GM18498 (cell line): ENCODE results near the gene NTSR1.

Source experiments
- ATAC-seq: cut with Tn5 transposase; IDR thresholded peaks from one replicate; pipeline ENCODE4 v1.9.1; 2021; ENCODE audit warnings: mild to moderate bottlenecking, moderate library complexity; ENCODE audit not compliant: unreplicated experiment

NTSR1 gene

DNA sequence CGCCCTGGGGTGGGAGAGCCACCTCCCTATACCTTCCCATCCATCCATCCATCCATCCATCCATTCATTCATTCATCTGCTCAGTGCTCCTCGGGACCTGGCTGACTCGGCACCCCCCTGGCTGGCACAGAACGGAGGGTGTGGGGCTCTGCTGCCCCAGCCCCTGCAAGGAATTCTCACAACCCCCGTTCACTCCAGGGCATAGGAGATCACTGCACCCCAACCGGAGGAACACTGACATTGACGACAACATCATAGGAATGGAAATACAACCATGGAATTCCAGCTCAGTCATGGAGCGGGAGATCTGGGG, 59.6 kb downstream of the NTSR1 start:
- ATAC-seq: no peak

DNA sequence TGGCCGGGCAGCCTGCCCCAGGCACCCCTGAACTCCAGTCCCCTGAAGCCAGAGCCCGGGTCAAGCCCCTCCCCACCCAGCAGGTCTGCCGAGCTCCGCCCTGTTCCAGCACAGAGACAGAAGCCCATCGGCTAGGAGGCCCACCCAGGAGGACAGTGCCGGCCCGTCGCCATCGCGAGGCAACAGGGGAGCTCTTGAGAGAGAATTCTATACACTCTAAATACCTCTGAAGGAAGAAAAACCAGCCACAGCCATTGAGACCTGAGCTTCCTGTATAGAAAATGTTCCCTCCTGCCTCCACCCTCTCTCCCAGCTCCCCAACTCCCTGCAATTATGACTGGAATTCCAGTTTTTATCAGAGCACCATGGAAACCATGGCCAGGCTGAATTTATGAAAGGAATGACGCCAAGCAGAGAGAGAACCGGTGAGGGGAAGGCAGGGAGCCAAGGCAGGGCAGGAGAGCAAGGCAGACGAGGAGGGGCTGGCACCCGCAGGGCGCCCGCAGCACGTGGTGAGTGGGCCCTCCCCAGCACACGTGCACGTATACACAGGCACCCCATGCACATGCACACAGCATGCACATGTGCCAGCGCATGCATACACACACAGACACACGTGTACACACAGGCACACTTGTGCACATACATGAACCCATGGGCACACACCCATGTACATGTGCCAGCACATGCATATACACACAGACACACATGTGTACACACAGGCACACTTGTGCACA, 60.1 kb downstream of the NTSR1 start:
- ATAC-seq: no peak

DNA sequence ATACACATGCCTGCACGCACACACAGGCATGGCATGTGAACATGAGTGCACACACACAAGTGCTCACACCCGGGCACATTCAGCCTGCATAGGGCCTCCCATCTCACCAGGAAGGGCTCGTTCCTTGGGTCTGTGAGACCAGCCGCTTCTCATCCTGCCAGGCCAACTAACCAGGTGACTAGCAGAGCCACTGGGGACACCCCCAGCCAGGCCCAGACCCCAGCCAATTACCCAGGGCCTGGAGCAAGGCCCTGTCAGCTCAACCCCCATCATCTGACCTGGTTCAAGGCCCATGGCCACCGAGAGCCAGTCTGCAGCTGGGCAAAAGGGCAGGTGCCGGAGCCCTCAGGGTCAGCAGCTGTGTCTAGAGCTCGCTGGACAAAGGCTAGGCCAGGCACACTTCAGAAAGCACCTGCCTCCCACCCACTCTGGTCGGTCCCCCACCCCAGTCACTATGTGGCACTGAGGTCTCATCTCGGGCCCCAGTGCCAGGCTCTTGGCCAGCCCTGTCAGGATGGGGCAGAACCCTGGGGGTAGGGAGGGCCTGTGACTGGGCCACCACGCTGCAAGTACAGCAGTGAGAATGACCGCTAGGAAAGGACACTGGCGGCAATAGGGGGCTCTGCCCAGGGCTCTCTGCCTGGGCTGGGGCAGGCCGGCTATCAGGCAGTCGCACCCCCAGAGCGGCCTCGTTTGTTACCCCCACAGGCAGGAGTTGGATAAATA, 60.9 kb downstream of the NTSR1 start:
- no peak for ATAC-seq

DNA sequence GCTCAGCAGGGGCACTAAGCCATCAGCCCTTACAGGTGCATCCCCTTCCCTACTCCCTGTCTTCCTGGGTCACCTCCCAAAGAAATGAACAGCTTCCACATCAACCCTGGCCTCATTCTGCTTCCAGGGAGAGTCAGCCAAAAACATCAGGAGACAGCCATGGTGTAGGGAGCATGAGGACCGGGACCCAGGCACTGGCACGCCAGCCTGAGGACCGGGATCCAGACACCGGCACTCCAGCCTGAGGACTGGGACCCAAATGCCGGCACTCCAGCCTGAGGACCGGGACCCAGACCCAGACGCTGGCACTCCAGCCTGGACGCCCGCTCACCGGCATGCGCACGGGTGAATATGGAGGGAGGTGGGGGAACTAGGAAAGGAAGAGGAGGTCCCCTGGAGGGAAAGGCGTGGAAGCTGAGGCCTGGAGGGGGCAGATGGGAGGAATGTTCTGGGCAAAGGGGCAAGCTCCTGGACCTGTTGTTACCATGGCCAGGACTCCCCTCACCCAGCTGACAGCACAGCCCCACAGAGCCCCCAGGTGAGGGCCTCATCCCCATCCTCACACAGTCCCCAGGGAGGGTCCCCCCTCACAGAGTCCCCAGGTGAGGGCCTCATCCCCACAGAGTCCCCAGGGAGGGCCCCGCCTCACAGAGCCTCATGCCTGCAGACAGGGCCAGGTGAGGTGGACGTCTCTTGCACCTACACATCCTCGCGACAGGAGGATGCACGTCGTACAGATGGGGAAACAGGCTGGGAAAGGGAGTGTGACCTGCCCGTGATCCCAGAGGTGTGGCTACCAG, 61.7 kb downstream of the NTSR1 start:
- no peak for ATAC-seq

DNA sequence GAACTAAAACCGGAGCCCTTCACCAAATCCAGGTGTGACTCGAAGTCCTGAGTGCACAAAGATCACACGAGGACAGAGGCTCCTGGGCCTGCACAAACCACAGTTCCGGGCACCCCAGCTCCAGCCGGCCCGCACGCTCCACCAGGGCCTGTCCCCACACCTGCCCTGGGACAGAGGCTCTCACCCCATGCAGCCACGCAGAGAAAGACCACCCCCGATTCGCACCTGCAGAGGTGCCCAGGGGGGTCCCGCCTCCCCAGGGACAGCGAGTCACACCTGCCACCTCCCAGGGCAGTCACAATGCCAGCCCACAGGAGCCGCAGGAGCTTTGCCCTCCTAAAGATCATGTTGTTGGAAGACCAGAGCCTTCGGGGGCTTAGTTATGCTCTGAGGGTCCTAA, 62.3 kb downstream of the NTSR1 start:
- no peak for ATAC-seq

DNA sequence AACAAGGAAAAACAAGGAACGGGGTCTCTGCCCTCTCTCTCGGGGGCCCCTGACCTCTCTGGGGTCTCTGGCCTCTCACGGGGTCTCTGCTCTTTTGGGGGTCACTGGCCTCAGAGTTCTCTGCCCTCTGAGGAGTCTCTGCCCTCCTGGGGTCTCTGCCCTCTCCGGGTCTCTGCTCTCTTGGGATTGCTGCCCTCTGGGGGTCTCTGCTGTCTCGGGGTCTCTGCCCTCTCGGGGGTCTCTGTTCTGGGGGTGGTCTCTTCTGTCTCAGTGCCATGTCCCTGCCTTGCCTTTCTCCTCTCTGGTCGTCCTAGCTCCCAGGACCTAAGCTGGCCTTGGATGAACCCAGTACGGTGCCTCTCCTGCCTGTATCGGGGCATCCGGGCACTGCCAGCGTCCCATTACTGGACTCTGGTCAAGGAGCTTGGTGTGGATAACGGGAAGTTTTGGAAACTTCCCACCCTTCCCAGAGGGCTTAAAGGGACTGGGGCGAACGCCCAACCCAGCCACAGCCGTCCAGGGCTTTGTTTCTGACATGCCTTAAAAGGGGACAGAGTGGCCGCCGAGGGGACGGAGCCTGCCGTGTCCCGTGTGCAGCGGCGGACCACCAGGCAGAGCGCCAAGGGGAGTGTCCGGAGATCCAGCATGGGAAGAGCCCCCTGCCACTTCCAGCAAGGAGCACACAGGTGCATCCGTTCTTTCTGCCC, 62.9 kb downstream of the NTSR1 start:
- ATAC-seq: no peak

DNA sequence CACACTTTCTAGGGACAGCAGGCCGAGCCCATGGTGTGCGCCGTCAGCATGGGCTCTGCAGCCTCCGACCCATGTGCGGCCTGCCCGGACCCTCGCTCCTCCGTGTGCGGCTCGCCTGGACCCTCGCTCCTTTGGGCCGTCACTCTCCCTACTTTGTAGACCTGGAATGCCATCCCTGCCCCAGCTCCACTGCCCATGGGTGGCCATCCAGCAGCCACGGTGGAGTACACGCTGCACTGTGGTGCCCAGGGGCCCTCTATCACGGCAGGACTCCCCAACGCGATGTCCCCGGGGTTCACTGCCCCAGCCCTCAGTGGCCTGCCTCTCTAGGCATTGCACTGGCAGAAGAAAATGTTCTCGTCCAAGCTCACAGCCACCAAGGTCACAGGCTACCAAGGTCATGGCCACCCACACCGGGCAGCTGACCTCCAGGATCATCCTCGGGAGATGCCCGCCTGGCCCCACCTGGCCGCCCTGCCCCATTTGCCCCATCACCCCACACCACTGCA, 63.5 kb downstream of the NTSR1 start:
- ATAC-seq: no peak

DNA sequence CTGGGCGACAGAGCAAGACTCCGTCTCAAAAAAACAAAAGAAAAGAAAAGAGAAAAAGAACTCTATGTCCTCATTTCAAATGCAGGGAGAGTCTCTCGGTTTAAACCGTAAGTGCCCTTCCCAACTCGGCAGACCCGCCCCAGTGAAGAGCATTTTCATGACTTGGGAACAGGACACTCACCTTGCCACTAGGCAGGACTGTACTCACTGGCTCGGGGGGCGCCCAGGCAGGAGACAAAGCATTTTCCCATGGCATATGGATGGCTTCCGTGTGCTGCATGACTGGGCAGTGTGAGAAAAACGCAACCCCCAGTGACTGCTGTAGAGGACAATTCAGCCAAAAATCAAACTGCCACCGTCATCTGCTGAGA, 64.0 kb downstream of the NTSR1 start:
- ATAC-seq: no peak

DNA sequence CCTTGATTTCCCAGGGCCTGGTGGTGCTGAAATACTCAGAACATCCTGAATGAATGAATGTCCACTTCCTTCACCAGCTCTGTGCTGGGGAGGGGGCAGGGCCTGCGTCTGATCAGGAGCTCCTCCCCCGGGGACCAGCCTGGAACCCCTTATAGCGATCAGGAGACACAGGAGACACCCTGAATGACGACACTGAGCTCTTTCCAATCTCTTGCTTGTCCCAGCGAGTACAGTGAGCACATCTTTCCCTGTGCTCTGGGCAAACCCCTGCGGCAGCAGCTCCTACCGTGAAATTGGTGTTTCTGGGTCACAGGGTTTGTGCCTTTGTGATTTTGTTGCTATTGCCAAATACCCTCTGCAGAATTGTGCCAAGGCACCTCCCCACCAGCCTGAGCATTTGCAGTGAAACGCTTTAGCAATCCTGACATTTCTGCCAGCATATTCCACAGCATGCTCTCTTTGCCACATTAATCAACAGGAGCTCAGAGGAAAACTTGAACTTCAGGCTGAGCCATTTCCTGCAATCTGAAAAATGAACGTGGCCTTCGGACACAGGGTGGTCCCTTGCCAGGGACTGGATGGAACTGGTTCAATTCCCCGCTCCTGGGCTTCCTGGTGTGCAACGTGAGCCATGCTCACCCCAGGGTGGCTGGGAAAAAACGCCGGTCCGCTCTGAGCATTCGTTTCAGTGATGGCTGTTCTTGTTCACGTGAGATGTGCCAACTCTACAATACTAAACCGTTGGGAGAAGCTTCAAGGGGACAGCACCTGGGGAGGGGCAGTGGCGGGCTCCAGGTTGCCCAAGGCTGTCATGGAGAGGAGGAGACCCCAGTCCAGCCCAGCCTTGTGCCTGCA, 64.6 kb downstream of the NTSR1 start:
- no peak for ATAC-seq

DNA sequence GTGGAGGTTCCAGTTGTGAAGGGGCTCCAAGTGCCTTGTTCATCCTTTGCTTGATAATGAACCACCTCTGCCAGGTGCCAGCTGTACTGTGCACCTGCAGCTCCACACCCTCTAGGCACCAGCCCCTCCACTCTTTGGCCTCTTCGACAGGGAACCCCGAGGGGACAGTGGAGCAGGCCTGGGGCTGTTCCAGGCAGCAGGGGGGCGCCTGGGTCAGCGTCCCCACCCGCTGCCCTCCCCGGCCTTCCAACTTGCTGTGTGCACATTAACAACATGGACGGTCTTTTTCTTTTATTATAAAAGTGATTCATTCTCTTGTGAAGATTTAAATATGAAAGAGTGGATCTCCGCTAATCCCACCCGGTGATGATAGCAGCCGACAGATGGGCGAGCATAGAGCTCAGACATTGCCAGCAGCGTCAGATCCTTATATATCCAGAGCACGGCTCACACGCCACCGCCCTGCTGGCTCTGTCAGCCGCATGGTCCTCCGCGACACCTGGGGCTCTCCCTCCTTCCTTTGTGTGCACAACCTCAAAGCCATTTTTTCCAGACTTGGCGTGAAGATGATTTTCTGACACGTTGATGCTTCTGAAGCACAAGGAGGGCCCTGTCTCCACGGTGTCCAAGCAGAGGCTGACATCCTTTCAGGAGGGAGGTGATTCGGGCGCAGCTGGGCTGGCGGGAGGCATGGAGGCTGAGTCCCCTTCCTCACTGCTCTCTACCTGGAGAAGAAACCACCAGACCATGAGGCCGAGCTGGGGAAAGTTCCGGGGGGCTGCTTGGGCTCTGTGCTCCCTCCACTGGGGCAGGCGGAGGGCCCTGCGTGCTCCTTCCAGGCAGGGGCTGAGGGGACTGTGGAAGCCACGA, 65.4 kb downstream of the NTSR1 start:
- no peak for ATAC-seq

DNA sequence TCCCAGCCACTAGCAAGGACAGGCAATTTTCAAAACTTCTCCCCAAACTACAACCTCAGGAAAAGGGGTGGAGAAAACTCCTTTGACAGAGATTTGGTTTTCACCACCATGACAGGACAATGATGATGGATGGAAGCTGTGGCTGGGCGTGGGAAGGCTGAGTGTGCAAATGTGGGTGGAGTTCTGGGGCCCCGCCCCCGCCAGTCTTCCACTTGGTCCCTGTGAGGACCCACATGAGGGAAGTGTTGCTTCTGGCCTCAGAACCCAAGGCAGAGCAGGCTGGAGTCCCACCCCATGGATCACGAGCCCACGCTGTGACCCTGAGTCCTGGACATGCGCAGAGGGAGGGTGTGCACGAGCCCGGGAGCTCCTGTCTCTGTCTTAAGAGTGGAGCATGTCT, 66.1 kb downstream of the NTSR1 start:
- ATAC-seq: no peak

DNA sequence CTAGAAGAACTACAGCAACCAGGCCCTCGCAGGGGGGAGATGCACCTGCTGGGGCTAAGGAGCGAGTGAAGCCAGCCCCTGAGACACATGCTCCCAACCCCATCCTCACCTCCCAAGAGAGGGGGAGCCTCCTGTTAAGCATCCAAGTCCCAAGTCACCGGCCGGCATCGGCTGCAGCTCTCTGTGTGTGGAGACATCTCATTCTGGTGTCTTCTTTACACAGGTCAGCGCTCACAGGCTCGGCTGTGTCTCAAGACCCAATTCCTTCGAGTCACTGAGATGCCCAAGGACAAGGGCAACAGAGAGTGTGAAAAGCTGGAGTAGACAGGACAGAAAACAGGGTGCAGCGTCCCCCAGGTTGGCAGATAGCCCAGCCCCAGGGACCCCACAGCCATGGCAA, 66.6 kb downstream of the NTSR1 start:
- no peak for ATAC-seq

DNA sequence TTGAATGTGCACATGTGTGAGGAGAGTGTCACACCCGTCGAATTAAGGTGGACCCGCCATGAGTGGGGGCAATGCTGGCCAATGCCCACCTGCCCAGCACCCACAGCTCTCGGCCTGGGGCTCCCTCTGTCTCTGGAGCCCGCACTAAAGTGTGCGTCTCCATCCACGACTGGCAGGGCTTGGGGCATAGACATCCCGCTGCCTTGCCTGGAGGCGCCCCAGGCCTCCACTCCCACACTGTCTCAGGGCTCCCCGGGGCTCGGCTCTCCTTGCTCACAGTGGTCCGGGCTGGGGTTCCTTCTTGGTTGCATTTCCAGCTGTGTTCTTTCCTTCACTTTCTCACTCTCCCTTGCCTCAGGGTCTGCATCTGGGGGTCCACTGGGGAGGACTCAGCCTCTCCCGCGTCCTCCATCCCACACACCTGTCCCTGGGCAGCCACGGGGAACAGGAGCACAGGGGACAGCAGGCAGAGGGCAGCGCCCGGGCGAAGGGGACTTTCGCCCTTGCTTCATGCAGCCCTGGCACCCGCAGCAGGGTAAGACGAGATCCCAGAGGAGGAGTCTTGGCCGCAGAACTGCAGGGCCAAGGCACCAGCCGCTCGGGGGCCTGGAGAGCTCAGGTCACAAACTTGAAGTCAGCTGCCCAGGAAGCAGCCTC, 67.5 kb downstream of the NTSR1 start:
- no peak for ATAC-seq

DNA sequence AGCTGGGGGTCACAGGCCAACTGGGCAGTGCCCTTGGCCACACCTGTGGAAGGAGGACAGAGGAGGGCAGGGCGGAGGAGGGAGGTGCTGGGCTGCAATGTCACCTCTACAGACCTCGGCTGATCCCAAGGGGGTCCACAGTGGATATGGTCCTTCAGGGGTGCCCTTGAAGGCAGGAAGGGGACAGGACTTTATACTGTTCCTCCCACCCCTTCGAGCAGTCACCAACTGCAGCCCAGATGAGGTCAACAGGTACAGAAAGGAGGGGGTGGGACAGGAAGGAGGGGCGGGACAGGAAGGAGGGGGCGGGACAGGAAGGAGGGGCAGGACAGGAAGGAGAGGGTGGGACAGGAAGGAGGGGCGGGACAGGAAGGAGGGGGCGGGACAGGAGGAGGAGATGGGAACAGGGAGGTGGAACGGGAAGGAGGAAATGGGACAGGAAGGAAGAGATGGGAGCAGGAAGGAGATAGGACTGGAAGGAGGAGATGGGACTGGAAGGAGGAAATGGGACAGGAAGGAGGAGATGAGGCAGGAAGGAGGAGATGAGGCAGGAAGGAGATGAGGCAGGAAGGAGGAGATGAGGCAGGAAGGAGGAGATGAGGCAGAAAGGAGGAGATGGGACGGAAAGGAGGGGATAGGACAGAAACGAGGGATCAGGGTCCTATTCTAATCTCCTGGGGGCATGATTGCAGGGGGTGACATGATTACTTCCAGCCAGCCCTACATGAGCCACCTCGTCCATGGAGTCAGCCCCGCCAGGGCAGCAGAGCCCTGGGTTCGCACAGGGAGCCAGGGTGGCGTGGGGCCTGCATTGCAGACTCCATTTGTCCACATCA, 68.3 kb downstream of the NTSR1 start:
- ATAC-seq: no peak

DNA sequence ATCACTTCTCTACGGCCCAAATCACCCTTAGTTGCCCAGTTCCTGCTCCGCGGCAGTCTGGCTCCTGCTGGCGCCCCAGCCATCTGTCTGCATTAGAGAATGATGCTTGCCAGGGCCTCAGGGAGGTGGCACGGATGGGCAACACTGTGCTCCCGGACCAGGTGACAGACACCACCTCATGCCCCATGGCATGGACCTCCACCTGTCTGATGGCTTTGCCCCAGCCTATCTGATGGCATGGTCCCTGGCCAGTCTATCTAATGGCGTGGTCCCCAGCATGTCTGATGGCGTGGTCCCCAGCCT, 68.8 kb downstream of the NTSR1 start:
- ATAC-seq: no peak

DNA sequence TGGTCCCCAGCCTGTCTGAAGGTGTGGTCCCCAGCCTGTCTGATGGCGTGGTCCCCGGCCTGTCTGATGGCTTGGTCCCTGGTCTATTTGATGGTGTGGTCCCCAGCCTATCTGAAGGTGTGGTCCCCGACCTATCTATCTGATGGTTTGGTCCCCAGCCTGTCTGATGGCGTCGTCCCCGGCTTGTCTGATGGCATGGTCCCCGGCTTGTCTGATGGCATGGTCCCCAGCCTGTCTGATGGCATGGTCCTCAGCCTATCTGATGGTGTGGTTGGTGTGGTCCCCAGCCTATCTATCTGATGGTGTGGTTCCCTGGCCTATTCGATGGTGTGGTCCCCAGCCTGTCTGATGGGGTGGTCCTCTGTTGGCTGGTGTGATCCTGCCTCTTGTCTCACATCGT, 69.4 kb downstream of the NTSR1 start:
- ATAC-seq: no peak

DNA sequence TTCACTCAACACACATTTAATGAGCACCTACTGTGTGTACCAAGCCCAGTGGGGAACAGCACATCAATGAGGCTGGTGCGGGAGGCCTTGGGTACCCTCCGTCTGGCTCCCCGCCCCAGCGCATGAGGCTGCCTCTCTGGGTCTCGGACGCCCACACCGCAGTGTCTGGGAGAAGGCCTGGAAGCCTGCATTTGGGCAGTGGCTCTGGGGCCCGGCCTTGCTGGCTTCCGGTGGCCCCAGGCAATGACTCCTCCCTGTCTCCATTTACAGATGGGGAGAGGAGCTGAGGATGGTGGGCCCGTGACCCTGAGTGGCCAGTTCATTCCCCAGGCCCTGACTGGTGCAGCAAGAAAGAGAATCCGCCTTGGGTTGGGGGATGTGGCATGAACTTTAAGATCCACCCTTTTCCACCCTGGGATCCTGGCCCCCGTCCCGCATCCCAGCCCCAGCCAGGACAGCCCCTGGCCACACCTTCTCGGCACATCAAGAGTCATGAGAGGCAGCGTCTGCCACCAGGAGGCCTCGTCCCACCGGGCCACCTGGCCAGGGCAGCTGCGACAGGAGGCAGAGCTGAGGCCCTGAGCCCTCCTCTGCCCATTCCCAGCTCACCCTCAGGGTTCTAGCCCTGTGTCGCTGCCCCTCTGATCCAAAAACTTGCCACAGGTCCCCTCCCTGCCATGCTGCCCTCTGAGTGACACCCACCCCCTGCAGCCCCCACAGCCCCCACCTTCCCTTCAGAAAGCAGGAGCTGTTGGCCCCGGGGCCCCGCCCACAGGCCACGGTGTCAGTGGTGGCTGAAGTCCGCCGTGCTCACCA, 70.2 kb downstream of the NTSR1 start:
- ATAC-seq: no peak

DNA sequence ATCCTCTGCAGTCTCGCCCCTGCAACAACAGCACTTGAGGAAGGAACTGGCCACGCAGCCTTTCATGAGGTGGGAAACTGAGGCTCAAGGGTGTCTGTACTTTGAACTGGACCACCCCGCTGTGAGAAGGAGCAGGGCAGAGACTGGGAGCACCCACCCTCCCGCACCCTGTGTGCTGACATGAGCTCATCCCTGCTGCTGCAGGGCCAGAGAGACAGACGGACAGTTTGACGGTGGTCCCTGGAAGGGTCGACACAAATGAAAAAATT, 70.7 kb downstream of the NTSR1 start:
- ATAC-seq: no peak
